AG20443 (cell line): ENCODE data around the gene RAB6B.

Experiments
- DNase-seq: peaks from one replicate; pipeline ENCODE4 v3.0.0; 2012; ENCODE audit warnings: low spot score, mixed read lengths

RAB6B gene

DNA sequence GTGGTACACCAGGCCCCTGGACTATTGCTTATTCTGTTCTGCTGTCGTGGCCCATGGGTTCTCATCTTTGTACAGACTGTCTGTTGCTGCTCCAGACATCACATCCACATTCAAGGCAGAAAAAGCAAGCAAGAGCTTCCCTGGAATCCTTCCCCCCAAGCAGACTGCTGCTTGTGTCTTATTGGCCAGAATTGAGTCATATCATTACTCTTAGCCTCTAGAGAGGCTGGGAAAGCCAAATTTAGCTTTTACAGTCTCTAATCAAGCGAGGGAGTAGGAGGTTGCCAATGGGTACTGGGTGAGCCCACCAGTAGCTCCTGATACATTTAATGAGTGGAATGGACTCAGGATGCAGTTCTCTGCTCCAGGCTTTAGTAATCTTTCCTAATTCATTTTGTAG, 39.4 kb downstream of the RAB6B start:
- peak; percentile 33 for DNase-seq

GRCh38 chr3:133855772-133856171, 39.9 kb downstream of the RAB6B start:
- DNase-seq: no peak

DNA sequence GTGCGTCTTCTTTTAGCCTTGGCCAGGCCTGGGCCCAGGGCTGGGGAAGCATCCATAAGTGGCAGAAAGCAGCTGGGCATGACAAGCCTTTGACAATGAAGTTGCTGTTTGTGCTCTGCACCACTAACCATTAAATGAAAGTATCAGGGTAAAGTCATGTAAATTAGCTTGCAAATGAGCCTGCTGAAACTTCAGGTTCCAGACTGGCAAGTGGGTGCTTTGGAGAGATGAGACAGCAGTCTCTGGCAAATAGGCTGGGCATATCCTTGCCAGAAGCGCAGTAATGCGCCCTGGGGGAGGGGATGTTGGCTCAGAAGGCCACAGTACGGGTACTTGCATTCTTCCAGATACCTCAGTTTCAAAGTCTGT, 40.7 kb downstream of the RAB6B start:
- no peak for DNase-seq

DNA sequence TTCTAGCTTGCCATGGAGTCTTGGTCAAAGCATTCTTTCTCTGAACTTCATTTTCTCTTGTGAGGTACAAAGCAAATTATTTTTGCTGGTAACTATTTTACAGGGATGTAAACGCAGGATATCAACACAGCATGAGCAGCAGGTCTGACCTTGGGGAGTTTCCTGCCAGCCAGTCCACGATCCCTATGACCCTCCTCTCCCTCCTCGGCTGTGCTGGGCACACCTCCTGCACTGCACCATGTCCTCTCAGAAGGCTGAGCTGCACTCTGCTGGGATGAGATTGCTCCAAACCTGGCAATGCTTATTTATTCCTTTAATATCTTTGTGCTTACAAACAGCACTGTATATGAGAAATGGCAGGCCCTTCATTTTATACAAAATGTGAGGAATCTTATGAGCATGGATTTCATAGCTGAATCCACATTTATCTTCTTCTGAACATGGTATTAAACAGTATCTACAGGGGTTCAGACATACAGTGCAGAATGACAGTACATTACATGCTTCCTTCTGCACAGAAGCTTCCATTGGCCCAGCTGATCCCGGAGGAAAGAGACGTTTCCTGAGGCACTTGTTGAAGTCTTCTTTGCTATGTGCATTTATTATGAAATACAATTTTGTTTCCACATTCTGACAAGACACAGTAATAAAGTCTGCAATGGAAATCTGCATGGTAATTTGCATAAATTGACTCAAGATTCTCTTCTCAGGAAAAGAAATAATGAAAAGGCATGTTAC, 41.2 kb downstream of the RAB6B start:
- no peak for DNase-seq

- DNase-seq: no peak
These were observed 41.8 kb downstream of the RAB6B start for GRCh38 chr3:133853925-133854227.

DNA sequence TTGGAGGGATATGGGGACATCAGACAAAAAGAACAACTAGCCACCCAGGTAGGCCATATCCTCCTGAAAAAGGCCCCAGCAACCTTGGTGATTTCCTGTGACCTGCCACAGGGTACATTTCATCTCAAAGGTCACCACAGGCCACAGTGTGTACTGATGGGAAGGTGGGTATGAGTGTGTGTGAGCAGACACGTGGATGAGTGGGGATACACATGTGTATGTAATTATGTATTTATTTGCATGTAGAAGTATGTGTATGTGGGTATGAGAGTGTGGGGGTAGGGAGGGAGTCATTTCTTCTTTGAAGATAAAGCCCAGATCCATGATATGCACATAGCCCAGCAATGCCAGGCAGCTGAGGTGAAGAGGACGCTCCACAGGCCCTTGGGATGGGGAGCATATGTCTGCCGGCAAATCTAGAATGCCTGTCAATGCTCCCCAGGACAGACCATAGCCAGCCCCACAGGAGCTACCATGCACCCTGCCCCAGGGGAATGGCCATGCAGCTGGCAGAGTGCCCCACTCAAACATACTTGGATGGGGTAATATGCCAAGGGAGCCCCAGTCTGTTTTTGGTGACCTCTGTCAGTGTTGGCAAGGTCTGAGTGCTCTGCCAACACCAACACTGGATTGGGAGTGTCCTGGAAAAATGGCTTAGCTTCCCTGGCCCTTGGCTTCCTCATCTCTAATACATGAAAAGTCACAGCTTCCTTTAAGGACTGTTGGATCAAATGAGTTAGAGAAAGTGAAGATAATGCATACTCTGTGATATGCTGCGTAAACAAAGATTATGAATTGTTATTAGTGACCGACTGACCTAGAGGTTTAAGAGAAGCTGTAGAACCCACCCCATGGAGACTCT, 42.4 kb downstream of the RAB6B start:
- no peak for DNase-seq

- DNase-seq: no peak
These were observed 43.8 kb downstream of the RAB6B start for GRCh38 chr3:133851931-133852330.

DNA sequence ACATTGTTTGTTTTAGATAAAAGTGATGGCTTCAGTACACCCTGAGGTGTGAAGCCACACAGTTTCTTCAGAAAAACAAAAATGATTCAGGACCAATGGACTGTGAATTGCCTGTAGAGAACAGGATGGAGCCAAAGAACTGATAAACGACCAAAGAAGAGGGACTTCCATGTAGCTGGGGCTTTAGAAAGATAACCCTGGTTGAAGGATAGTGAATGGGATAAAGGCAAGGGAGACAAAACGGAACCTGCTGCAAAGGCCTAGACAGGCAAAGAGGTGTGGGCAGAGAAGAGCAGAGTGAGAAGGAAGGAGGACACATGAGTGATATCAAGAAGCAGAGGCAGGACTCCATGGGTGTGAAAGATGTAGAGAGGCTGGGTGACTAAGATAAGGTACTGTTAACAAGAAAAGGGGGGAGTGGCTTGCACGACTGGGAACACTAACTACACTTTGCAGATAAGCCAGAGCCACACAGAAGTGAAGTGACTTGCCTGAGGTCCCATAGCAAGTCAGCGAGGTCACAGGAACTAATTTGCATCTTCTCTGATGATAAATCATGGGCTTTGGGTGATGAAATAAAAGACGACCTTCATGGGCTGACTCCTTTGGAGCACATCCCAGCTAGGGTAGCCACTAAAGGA, 44.3 kb downstream of the RAB6B start:
- DNase-seq: no peak

DNA sequence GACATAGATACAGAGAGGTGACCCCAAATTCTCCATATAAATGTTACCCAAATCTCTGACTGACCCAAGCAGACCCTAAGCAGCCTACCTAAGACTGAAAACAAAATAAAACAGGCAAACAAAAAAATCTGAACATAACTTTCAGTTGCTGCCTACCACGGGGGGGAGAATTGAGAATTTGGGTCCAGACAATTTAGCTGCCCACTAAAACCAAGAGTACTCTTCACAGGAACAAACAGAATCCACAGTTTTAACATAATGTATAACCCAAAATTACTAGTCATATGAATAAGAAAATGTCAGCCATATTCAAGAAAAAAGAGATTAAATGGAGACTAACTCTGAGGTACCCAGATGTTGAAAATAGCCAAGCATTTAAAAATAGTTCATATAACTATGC, 45.6 kb downstream of the RAB6B start:
- DNase-seq: no peak

DNA sequence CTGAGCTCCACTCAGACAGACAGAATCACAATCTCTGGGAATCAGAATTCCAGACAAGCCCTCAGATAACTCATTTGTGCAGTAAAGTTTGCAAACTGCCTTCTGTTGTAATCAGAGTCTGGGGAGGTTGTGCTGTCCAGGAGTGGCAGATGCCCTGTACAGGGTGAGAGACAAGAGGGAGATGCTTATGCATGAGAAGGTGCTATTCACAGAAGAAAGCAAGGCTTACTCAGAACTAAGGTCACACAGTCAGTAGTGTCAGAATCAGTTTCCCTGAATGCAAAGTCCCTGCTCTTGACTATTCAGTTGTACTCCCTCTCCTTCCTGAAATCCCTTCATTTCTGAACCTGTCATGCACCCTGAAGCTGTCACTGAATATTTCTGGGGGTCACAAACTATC, 46.3 kb downstream of the RAB6B start:
- no peak for DNase-seq

DNA sequence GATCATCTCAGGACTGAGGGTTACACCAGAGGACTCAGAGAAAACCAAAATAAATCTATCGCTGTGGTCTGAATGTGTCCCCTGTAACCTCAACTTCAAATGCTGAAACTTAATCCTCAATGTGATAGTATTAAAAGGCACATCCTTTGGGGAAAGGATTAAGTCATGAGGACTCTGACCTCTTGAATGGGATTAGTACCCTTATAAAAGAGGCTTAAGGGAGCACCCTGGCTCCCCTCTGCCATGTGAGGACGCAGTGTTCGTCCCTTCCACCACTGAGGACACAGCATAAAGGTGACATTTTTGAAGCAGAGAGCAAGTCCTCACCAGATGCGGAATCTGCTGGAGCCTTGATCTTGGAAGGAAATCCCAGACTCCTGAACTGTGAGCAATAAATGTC, 50.6 kb downstream of the RAB6B start:
- no peak for DNase-seq

DNA sequence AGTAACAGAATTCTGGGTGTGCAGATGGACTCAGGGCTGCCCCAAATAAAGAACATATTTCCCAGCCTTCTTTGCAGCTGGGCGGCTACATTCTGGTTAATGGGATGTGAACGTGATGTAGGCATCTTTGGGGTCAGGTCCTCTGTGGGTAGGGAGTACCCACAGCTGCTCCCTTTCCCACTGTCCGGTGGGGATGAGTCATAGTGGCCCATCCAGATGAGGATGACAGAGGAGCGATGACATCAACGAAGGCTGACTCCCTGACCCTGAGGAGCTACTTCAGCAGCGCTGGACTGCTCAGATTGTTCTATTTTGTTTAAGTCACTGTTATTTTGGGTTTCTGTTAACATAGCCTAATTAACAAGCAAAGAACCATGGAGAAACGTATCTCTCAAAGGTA, 52.0 kb downstream of the RAB6B start:
- DNase-seq: peak; percentile 31

- DNase-seq: no peak
These were observed 53.5 kb downstream of the RAB6B start for GRCh38 chr3:133842158-133842557.

- no peak for DNase-seq
These were observed 54.5 kb downstream of the RAB6B start for GRCh38 chr3:133841196-133841595.

DNA sequence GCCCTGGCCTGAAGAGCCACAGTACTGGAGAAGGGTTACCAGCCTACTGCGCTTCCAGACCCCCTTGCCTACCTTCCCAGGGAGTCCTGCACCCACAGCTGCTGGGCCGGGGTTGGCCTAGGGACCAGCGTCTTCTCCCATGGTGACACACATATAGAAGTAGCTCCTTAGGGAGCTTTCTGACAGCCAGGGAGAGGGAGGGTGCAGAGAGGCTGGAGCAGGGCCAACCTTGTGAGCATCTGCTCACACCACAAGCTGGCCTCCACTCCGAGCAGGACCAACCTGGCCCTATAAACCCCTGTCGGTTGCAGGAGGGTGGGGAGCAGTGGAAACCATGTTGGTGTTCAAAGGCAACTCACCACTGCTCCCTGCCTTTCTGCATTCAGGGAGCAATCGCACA, 54.9 kb downstream of the RAB6B start:
- no peak for DNase-seq

DNA sequence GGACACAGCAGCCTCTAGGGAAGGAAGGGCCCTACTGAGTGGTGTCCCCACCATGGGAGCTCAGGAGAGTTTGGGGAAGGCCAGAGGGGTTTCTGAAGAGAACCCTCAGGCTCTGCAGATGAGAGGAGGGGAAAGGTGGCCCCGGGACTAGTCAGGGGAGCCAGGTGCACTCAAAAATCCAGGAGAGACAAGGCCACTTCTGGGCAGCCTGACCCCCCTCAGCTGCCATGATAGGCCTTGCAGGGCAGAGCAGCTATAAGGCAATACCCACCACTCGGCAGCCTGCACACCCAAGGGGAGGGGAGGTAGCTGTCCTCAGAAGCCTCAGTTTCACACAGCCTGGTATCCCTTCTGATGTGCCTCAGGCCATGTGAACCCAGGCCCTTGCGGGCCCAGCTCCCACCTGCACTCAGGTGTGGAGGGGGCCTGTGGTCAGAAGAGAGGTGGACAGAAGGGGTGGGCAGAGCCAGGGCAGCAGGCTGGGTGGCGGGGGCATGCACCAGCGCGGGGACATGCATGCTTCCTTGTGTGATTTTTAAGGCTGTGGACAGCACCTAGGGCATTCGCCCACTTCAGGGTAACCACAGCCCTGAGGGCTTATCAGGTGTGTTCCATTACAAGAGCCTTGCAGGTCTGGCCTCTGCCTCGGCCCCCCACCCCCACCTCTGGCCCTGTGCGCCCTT, 55.5 kb downstream of the RAB6B start:
- no peak for DNase-seq

GRCh38 chr3:133838916-133839800, 56.5 kb downstream of the RAB6B start:
- no peak for DNase-seq

- DNase-seq: no peak
These were observed 57.3 kb downstream of the RAB6B start for GRCh38 chr3:133838296-133838789.

DNA sequence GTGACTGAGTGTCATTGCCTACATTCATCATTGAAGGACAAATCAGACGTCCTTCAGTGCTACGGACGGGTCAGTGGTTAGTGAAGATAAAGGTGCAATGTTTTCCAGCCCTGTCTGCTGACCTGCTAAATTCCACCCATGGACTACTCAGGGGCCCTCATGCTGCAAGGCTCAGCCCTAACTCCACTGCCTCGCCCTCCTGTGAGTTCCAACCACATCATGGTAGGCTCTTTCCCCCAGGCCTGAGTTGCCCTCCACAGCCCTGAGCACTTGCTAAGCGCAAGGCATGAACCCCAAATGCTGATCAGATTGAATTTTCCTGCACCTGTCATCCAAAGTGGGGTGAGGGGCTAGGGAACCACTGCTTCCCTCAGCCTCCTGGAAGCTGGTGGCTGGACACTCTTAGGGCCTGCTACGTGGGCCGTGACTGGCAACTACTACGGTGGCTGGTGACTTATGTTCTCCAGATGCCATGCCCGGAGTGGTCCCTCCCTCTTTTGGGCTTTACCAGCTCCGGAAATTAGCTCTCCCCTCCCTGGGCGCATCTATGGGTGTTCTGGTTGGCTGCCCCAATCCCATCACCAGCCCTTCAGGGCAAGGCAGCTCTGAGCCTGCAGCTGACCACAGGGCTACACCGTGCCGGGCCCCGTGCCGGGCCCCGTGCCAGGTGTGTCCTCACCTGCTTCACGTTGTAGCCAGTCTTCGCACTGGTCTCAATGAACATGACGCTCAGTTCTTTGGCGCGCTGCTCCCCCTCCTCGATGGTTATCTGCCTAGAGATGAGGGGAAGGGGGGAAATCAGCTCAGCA, 58.0 kb downstream of the RAB6B start:
- DNase-seq: no peak

GRCh38 chr3:133836497-133837158, 59.1 kb downstream of the RAB6B start:
- no peak for DNase-seq
